IMR-90 (cell line): Measurements from ENCODE around the gene PRKCE.

Source experiments
- TF ChIP-seq, protein P1 (sequence below): conservative IDR thresholded peaks from 2 replicates; pipeline ENCODE4 v1.5.1; 2012; ENCODE audit warnings: mild to moderate bottlenecking, low read depth, low read length, improper control_type of control experiment
- TF ChIP-seq, protein P2 (sequence below): fragments of 150-350 bp; IDR thresholded peaks from 2 replicates; pipeline ENCODE4 v1.6.1; 2017; ENCODE audit warnings: mild to moderate bottlenecking, antibody characterized with exemption, low read length, low read depth

DNA sequence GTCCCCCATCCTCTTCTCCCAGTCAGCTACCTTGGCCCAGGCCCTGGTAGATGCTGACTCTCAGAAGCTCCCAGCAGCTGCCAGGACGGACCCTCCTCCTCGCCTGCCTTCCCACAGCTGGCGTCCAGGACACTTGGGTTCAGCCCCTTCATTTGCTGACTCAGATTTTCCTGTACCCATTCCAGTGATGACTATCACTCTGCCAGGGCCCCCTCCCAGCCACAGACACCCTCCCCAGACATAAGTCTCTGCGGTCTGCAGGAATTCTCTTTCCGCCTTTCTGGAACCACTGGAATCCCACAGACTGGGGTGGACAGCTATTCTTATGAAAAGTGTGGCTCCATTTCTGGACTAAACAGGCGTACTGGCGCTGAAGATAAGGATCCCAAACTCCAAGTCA lies 385.5 kb downstream of the PRKCE start:
- TF ChIP-seq, protein P1, sequence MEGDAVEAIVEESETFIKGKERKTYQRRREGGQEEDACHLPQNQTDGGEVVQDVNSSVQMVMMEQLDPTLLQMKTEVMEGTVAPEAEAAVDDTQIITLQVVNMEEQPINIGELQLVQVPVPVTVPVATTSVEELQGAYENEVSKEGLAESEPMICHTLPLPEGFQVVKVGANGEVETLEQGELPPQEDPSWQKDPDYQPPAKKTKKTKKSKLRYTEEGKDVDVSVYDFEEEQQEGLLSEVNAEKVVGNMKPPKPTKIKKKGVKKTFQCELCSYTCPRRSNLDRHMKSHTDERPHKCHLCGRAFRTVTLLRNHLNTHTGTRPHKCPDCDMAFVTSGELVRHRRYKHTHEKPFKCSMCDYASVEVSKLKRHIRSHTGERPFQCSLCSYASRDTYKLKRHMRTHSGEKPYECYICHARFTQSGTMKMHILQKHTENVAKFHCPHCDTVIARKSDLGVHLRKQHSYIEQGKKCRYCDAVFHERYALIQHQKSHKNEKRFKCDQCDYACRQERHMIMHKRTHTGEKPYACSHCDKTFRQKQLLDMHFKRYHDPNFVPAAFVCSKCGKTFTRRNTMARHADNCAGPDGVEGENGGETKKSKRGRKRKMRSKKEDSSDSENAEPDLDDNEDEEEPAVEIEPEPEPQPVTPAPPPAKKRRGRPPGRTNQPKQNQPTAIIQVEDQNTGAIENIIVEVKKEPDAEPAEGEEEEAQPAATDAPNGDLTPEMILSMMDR, result no peak
- TF ChIP-seq, protein P2, sequence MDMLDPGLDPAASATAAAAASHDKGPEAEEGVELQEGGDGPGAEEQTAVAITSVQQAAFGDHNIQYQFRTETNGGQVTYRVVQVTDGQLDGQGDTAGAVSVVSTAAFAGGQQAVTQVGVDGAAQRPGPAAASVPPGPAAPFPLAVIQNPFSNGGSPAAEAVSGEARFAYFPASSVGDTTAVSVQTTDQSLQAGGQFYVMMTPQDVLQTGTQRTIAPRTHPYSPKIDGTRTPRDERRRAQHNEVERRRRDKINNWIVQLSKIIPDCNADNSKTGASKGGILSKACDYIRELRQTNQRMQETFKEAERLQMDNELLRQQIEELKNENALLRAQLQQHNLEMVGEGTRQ, result no peak
